GM23338 (cell line): ENCODE data around the gene WRNIP1. TPM values are rescaled to one million over a fixed set of nuclear protein-coding genes. Genes with fewer than 3 reads are reported as not detected.

Experiments used
- ATAC-seq: fragments of 200-7000 bp; cut with Tn5 transposase; 3 replicates; pipeline ENCODE4 v1.9.1; 2020
- DNase-seq: peaks from one replicate; pipeline ENCODE4 v3.0.0-alpha.2; 2015; ENCODE audit warnings: low spot score
- H2AFZ ChIP-seq: fragments of 200-600 bp; sonication (generic); 2 replicates; pipeline ENCODE4 v1.8.0; 2016; ENCODE audit warnings: antibody characterized with exemption, mild to moderate bottlenecking, moderate library complexity
- H3F3A ChIP-seq: fragments of 200-600 bp; sonication (generic); replicated peaks from 2 replicates; pipeline ENCODE4 v1.8.0; 2017; ENCODE audit warnings: antibody characterized with exemption, mixed run types, low read depth
- H3K27ac ChIP-seq: fragments of 200-600 bp; sonication (generic); 2 replicates; pipeline ENCODE4 v1.6.1; 2016; ENCODE audit warnings: low read depth
- H3K27me3 ChIP-seq: fragments of 200-600 bp; sonication (generic); 2 replicates; pipeline ENCODE4 v1.8.0; 2016; ENCODE audit warnings: mild to moderate bottlenecking, mixed run types, moderate library complexity; ENCODE audit not compliant: insufficient read depth
- H3K36me3 ChIP-seq: fragments of 200-600 bp; sonication (generic); 2 replicates; pipeline ENCODE4 v1.8.0; 2016; ENCODE audit warnings: mild to moderate bottlenecking; ENCODE audit not compliant: insufficient read depth
- H3K4me1 ChIP-seq: fragments of 200-600 bp; sonication (generic); 2 replicates; pipeline ENCODE4 v1.8.0; 2016; ENCODE audit warnings: mild to moderate bottlenecking, moderate library complexity; ENCODE audit not compliant: insufficient read depth
- H3K4me2 ChIP-seq: fragments of 200-600 bp; sonication (generic); 2 replicates; pipeline ENCODE4 v1.7.1; 2017; ENCODE audit warnings: mixed run types
- H3K4me3 ChIP-seq: fragments of 200-600 bp; sonication (generic); 2 replicates; pipeline ENCODE4 v1.6.1; 2016; ENCODE audit warnings: mixed run types
- H3K79me2 ChIP-seq: fragments of 200-600 bp; sonication (generic); replicated peaks from 2 replicates; pipeline ENCODE4 v1.8.0; 2017; ENCODE audit warnings: mild to moderate bottlenecking; ENCODE audit not compliant: insufficient read depth
- H3K9me2 ChIP-seq: fragments of 200-600 bp; sonication (generic); 2 replicates; pipeline ENCODE4 v1.8.0; 2017; ENCODE audit not compliant: insufficient read depth
- H4K20me1 ChIP-seq: fragments of 200-600 bp; sonication (generic); replicated peaks from 2 replicates; pipeline ENCODE4 v1.8.0; 2017; ENCODE audit warnings: mild to moderate bottlenecking; ENCODE audit not compliant: insufficient read depth
- H3K27ac Mint-ChIP-seq: 2 replicates; pipeline ENCODE4 v1.8.0; 2020; ENCODE audit warnings: inconsistent platforms, mild to moderate bottlenecking, moderate library complexity, mixed read lengths
- H3K27me3 Mint-ChIP-seq: 3 replicates; pipeline ENCODE4 v1.8.0; 2022; ENCODE audit warnings: low read depth, mild to moderate bottlenecking, moderate library complexity, mixed read lengths, inconsistent platforms; ENCODE audit not compliant: insufficient read depth, poor library complexity
- H3K36me3 Mint-ChIP-seq: 3 replicates; pipeline ENCODE4 v1.8.0; 2021; ENCODE audit warnings: low read depth, mild to moderate bottlenecking, inconsistent platforms, moderate library complexity, mixed read lengths
- H3K4me1 Mint-ChIP-seq: 3 replicates; pipeline ENCODE4 v1.8.0; 2020; ENCODE audit warnings: mild to moderate bottlenecking, inconsistent platforms, mixed read lengths
- H3K4me3 Mint-ChIP-seq: 3 replicates; pipeline ENCODE4 v1.8.0; 2021; ENCODE audit warnings: moderate library complexity, mild to moderate bottlenecking, inconsistent platforms, mixed read lengths
- H3K9me3 Mint-ChIP-seq: 3 replicates; pipeline ENCODE4 v1.8.0; 2020; ENCODE audit warnings: moderate library complexity, mild to moderate bottlenecking, inconsistent platforms, mixed read lengths
- CREB1 ChIP-seq: fragments of 250-450 bp; sonication (Bioruptor Pico); IDR thresholded peaks from 2 replicates; pipeline ENCODE4 v1.5.0; 2020; ENCODE audit warnings: low read depth, mild to moderate bottlenecking, moderate library complexity
- EZH2 ChIP-seq: fragments of 200-600 bp; sonication (generic); IDR thresholded peaks from one replicate; pipeline ENCODE4 v1.8.0; 2017; ENCODE audit warnings: antibody characterized with exemption, mild to moderate bottlenecking, low read depth; ENCODE audit not compliant: unreplicated experiment
- EZH2phosphoT487 ChIP-seq: fragments of 200-600 bp; sonication (generic); IDR thresholded peaks from one replicate; pipeline ENCODE4 v1.8.1; 2018; ENCODE audit warnings: antibody characterized with exemption; ENCODE audit not compliant: unreplicated experiment
- NANOG ChIP-seq: IDR thresholded peaks from 2 replicates; pipeline ENCODE4 v1.6.1; 2016; ENCODE audit warnings: antibody characterized with exemption, borderline replicate concordance
- polyA plus RNA-seq: library from polyadenylated mRNA; unstranded; fragments of >200 nt; fragmentation: Nextera tagmentation; extraction: Ambion mirVana; gene quantifications from 2 replicates; pipeline ENCODE4 v1.2.1, GENCODE V29; 2016
- total RNA-seq: library from RNA; depleted of rRNA; stranded (reverse); fragments of >200 nt; shearing (Covaris generic); gene quantifications from 2 replicates; pipeline ENCODE4 v1.2.3, GENCODE V29; 2014
- TF ChIP-seq, protein P1 (sequence below): IDR thresholded peaks from 2 replicates; pipeline ENCODE4 v1.6.1; 2016; ENCODE audit warnings: antibody characterized with exemption
- TF ChIP-seq, protein P2 (sequence below): fragments of 250-450 bp; sonication (Bioruptor Pico); IDR thresholded peaks from 2 replicates; pipeline ENCODE4 v1.5.0; 2020; ENCODE audit warnings: mild to moderate bottlenecking, moderate library complexity
- TF ChIP-seq, protein P3 (sequence below): IDR thresholded peaks from one replicate; pipeline ENCODE4 v1.6.1; 2018; ENCODE audit warnings: antibody characterized with exemption; ENCODE audit not compliant: unreplicated experiment

The WRNIP1 gene
- total and polyA plus RNA-seq, 2 experiments from 2014 or later, result 27.6 to 66.0 TPM

DNA sequence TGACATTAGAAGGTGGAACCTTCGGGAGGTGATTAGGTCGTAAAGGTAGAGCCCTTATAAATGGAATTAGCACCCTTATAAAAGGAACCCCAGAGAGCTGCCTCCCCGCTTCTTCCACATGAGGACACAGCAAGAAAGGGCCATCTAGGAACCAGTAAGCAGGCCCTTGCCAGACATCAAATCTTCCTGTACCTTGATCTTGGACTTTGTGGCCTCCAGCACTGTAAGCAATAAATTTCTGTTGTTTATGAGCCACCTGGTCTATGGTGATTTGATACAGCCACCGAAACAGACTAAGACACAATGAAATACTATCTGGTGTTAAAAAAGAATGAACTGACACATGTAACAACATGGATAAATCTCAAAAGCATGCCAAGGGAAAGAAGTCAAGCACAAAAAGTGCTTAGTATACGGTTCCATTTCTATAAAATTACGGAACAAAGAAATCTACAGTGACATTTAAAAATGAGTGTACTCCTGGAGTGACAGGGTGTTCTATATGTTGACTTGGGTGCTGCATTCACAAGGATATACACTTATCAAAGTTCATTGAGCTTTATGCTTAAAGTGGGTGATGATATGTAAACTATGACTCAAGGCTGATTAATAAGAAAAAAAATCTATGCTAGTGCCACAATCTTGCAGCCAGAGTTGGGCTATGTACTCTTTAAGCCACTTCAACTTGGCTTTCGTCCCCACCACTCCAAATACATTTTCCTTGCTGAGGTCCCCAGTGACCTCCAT lies 58.1 kb downstream of the WRNIP1 start:
- TF ChIP-seq NANOG (no peak), EZH2phosphoT487 (no peak), EZH2 (no peak), CREB1 (no peak)
- TF ChIP-seq, protein P1, sequence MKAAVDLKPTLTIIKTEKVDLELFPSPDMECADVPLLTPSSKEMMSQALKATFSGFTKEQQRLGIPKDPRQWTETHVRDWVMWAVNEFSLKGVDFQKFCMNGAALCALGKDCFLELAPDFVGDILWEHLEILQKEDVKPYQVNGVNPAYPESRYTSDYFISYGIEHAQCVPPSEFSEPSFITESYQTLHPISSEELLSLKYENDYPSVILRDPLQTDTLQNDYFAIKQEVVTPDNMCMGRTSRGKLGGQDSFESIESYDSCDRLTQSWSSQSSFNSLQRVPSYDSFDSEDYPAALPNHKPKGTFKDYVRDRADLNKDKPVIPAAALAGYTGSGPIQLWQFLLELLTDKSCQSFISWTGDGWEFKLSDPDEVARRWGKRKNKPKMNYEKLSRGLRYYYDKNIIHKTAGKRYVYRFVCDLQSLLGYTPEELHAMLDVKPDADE, result no peak
- TF ChIP-seq, protein P2, sequence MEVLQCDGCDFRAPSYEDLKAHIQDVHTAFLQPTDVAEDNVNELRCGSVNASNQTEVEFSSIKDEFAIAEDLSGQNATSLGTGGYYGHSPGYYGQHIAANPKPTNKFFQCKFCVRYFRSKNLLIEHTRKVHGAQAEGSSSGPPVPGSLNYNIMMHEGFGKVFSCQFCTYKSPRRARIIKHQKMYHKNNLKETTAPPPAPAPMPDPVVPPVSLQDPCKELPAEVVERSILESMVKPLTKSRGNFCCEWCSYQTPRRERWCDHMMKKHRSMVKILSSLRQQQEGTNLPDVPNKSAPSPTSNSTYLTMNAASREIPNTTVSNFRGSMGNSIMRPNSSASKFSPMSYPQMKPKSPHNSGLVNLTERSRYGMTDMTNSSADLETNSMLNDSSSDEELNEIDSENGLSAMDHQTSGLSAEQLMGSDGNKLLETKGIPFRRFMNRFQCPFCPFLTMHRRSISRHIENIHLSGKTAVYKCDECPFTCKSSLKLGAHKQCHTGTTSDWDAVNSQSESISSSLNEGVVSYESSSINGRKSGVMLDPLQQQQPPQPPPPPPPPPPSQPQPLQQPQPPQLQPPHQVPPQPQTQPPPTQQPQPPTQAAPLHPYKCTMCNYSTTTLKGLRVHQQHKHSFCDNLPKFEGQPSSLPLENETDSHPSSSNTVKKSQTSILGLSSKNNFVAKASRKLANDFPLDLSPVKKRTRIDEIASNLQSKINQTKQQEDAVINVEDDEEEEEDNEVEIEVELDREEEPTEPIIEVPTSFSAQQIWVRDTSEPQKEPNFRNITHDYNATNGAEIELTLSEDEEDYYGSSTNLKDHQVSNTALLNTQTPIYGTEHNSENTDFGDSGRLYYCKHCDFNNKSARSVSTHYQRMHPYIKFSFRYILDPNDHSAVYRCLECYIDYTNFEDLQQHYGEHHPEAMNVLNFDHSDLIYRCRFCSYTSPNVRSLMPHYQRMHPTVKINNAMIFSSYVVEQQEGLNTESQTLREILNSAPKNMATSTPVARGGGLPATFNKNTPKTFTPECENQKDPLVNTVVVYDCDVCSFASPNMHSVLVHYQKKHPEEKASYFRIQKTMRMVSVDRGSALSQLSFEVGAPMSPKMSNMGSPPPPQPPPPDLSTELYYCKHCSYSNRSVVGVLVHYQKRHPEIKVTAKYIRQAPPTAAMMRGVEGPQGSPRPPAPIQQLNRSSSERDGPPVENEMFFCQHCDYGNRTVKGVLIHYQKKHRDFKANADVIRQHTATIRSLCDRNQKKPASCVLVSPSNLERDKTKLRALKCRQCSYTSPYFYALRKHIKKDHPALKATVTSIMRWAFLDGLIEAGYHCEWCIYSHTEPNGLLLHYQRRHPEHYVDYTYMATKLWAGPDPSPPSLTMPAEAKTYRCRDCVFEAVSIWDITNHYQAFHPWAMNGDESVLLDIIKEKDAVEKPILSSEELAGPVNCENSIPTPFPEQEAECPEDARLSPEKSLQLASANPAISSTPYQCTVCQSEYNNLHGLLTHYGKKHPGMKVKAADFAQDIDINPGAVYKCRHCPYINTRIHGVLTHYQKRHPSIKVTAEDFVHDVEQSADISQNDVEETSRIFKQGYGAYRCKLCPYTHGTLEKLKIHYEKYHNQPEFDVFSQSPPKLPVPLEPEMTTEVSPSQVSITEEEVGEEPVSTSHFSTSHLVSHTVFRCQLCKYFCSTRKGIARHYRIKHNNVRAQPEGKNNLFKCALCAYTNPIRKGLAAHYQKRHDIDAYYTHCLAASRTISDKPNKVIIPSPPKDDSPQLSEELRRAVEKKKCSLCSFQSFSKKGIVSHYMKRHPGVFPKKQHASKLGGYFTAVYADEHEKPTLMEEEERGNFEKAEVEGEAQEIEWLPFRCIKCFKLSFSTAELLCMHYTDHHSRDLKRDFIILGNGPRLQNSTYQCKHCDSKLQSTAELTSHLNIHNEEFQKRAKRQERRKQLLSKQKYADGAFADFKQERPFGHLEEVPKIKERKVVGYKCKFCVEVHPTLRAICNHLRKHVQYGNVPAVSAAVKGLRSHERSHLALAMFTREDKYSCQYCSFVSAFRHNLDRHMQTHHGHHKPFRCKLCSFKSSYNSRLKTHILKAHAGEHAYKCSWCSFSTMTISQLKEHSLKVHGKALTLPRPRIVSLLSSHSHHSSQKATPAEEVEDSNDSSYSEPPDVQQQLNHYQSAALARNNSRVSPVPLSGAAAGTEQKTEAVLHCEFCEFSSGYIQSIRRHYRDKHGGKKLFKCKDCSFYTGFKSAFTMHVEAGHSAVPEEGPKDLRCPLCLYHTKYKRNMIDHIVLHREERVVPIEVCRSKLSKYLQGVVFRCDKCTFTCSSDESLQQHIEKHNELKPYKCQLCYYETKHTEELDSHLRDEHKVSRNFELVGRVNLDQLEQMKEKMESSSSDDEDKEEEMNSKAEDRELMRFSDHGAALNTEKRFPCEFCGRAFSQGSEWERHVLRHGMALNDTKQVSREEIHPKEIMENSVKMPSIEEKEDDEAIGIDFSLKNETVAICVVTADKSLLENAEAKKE (CRISPR knock-in tag), result no peak
- TF ChIP-seq, protein P3, sequence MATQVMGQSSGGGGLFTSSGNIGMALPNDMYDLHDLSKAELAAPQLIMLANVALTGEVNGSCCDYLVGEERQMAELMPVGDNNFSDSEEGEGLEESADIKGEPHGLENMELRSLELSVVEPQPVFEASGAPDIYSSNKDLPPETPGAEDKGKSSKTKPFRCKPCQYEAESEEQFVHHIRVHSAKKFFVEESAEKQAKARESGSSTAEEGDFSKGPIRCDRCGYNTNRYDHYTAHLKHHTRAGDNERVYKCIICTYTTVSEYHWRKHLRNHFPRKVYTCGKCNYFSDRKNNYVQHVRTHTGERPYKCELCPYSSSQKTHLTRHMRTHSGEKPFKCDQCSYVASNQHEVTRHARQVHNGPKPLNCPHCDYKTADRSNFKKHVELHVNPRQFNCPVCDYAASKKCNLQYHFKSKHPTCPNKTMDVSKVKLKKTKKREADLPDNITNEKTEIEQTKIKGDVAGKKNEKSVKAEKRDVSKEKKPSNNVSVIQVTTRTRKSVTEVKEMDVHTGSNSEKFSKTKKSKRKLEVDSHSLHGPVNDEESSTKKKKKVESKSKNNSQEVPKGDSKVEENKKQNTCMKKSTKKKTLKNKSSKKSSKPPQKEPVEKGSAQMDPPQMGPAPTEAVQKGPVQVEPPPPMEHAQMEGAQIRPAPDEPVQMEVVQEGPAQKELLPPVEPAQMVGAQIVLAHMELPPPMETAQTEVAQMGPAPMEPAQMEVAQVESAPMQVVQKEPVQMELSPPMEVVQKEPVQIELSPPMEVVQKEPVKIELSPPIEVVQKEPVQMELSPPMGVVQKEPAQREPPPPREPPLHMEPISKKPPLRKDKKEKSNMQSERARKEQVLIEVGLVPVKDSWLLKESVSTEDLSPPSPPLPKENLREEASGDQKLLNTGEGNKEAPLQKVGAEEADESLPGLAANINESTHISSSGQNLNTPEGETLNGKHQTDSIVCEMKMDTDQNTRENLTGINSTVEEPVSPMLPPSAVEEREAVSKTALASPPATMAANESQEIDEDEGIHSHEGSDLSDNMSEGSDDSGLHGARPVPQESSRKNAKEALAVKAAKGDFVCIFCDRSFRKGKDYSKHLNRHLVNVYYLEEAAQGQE, result no peak
- H3K4me3 ChIP-seq, result no peak overlapping the region
- no peak overlapping the region for H3K4me3 Mint-ChIP-seq
- H3K36me3 Mint-ChIP-seq, result no peaks in the 10 kb centered on the region
- no peaks in the 10 kb centered on the region for H4K20me1 ChIP-seq
- H3K4me1 Mint-ChIP-seq, result no peaks in the 10 kb centered on the region
- no peak overlapping the region for H3K27ac ChIP-seq
- peaks cover 2% of the 10 kb centered on the region for H3K27me3 Mint-ChIP-seq
- H2AFZ ChIP-seq, result no peak overlapping the region
- H3K36me3 ChIP-seq, result no peaks in the 10 kb centered on the region
- H3K27ac Mint-ChIP-seq, result no peak overlapping the region
- H3K4me1 ChIP-seq, result no peaks in the 10 kb centered on the region
- no peak for ATAC-seq
- H3K9me3 Mint-ChIP-seq, result no peaks in the 10 kb centered on the region; the same call in 2 of the 3 replicates
- H3K27me3 ChIP-seq, result no peaks in the 10 kb centered on the region
- no peak for DNase-seq
- H3K4me2 ChIP-seq, result no peak overlapping the region
- no peaks in the 10 kb centered on the region for H3K79me2 ChIP-seq
- no peaks in the 10 kb centered on the region for H3K9me2 ChIP-seq
- H3F3A ChIP-seq, result no peaks in the 10 kb centered on the region
